Measurements from ENCODE around the gene AHRR. TPM values are rescaled to one million over a fixed set of nuclear protein-coding genes. Genes with fewer than 3 reads are reported as not detected.

AHRR gene
- polyA plus RNA-seq, 3 donors = 0.15 TPM; not detected in 1

DNA sequence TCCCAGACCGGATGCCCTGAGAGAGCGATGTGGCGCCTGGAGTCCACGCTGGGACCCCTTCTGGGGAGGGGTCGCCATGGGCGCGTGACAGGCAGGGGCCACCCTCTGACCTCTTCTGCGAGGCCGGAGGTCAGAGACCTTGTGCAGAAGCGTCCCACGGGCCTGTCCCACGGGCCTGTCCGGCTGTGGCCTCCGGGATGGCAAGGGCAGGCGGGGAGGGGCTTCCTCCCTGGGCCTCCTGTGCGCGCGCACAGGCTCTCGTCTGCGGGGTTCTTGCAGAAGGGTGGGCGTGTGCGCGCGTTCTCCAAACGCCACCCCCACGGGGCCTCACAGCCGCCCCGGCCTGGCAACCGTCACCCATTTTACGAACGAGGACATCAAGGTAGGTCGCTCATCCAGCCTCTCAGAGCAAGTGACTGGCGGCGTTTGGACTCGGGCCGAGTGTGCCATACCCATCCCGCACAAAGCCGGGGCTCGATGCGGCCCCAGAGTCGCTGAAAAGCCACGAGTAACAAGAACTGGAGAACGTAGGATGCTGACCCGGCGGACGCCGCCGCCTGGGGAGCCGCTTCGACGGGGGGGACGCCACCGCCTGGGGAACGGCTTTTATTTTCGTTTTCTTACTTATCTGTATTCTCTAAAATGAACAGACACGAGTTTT lies 897 bp downstream of the AHRR start:
- Mint-ChIP-seq H3K4me1 (peaks cover 5% of the 10 kb centered on the region), H3K36me3 (no peaks in the 10 kb centered on the region), H3K4me3 (peak overlapping the region; percentile 37 to 82), H3K27ac (no peak overlapping the region), H3K27me3 (ENCODE audit: low read depth in 3 of 3) (peaks cover 54 to 68% (median 63%) of the 10 kb centered on the region in 3 donors), H3K9me3 (peaks cover 0 to 10% (median 6%) of the 10 kb centered on the region in 7 donors)
- DNase-seq = no peak
- Histone ChIP-seq H2AFZ (ENCODE audit: insufficient read depth, low read depth, low read length, poor library complexity, severe bottlenecking) (no peak overlapping the region), H3K4me1 (ENCODE audit: control insufficient read depth in 1 of 2, insufficient read depth in 2 of 2, low read length in 2 of 2) (peaks cover 2 to 10% of the 10 kb centered on the region in 2 donors), H3K4me3 (replicated peaks in 1 of 3; ENCODE audit: low read depth in 2 of 3, low read length in 3 of 3) (peak overlapping the region in 1 of 3 experiments; percentile 40), H3K27me3 (ENCODE audit: control insufficient read depth in 2 of 2, insufficient read depth in 2 of 2, low read length in 2 of 2) (peaks cover 10 to 61% of the 10 kb centered on the region in 2 donors), H3K27ac (ENCODE audit: low read depth in 1 of 2, low read length in 2 of 2) (no peak overlapping the region), H3K36me3 (replicated peaks in 1 of 2; ENCODE audit: control insufficient read depth in 1 of 2, insufficient read depth in 2 of 2, low read length in 2 of 2) (no peaks in the 10 kb centered on the region), H3K4me2 (replicated peaks; ENCODE audit: extremely low read depth, low read length, poor library complexity, severe bottlenecking) (peak overlapping the region; percentile 49), H3K79me2 (ENCODE audit: insufficient read depth, low read length) (no peaks in the 10 kb centered on the region), H3K9me3 (replicated peaks in 1 of 2; ENCODE audit: control insufficient read depth in 1 of 2, insufficient read depth in 1 of 2, low read length in 2 of 2) (peaks cover 0 to 5% of the 10 kb centered on the region in 2 donors), H4K20me1 (ENCODE audit: insufficient read depth, low read length) (no peaks in the 10 kb centered on the region), H3K9ac (ENCODE audit: insufficient read depth, low read length, poor library complexity, severe bottlenecking) (no peak overlapping the region)
- 37% methylated on average over 52 of the region's 56 CpGs for WGBS (ENCODE audit: insufficient coverage)
- TF ChIP-seq, protein P1, sequence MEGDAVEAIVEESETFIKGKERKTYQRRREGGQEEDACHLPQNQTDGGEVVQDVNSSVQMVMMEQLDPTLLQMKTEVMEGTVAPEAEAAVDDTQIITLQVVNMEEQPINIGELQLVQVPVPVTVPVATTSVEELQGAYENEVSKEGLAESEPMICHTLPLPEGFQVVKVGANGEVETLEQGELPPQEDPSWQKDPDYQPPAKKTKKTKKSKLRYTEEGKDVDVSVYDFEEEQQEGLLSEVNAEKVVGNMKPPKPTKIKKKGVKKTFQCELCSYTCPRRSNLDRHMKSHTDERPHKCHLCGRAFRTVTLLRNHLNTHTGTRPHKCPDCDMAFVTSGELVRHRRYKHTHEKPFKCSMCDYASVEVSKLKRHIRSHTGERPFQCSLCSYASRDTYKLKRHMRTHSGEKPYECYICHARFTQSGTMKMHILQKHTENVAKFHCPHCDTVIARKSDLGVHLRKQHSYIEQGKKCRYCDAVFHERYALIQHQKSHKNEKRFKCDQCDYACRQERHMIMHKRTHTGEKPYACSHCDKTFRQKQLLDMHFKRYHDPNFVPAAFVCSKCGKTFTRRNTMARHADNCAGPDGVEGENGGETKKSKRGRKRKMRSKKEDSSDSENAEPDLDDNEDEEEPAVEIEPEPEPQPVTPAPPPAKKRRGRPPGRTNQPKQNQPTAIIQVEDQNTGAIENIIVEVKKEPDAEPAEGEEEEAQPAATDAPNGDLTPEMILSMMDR (IDR thresholded peaks at IDR 0.05) = no peak
- intact Hi-C loops (cut with micrococcal nuclease) = no loop called here

DNA sequence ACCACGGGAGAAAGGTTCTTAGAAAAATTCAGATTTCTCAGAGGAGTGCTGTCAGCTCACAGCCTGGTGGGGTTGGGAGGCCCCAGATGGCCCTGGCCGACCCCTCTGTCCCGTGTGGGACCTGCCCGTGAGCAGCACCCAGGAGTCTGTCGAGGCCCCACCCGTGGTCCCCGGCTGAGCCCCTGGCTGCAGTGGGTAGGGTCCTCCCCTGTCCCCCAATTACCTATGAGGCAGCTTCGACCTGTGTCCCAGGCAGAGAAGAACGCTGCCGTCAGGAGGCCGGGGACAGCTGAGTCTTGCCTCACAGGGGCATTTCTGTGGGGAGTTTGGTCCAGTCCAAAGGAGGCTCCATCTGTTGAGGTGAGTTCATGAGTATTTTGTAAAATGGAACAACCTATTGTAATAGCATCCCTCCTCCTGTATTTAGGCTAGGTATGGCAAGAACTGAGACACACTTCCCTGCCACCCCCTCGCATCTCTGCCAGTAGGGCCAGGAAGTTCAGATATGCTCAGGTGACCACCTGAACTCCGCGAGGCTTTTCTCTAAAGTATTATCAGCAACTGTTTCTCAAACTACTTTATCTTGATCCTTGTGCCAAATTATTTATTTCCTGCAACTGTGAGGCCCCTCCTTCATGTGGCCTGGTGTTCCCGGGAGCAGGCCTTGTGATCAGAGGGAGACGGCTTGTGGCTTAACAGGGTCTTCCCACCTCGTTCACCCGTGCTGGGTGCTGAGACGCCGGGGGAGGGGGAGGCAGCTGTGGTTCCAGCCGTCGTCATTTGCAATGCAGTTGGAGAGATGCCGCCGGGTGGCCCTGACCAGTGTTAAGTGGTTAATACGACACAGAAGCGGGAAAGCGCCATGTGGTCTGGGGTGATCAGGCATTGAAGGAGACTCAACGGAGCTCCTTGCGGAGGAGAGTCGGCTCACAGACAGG lies 1.7 kb downstream of the AHRR start:
- Histone ChIP-seq H3K4me2 (replicated peaks; ENCODE audit: extremely low read depth, low read length, poor library complexity, severe bottlenecking) (no peak overlapping the region), H2AFZ (ENCODE audit: insufficient read depth, low read depth, low read length, poor library complexity, severe bottlenecking) (no peak overlapping the region), H4K20me1 (ENCODE audit: insufficient read depth, low read length) (no peaks in the 10 kb centered on the region), H3K27ac (ENCODE audit: low read depth in 1 of 2, low read length in 2 of 2) (no peak overlapping the region), H3K79me2 (ENCODE audit: insufficient read depth, low read length) (no peaks in the 10 kb centered on the region), H3K27me3 (ENCODE audit: control insufficient read depth in 2 of 2, insufficient read depth in 2 of 2, low read length in 2 of 2) (peaks cover 10 to 61% of the 10 kb centered on the region in 2 donors), H3K9ac (ENCODE audit: insufficient read depth, low read length, poor library complexity, severe bottlenecking) (no peak overlapping the region), H3K4me1 (ENCODE audit: control insufficient read depth in 1 of 2, insufficient read depth in 2 of 2, low read length in 2 of 2) (peaks cover 2 to 10% of the 10 kb centered on the region in 2 donors), H3K36me3 (replicated peaks in 1 of 2; ENCODE audit: control insufficient read depth in 1 of 2, insufficient read depth in 2 of 2, low read length in 2 of 2) (no peaks in the 10 kb centered on the region), H3K9me3 (replicated peaks in 1 of 2; ENCODE audit: control insufficient read depth in 1 of 2, insufficient read depth in 1 of 2, low read length in 2 of 2) (peaks cover 0 to 5% of the 10 kb centered on the region in 2 donors), H3K4me3 (replicated peaks in 1 of 3; ENCODE audit: low read depth in 2 of 3, low read length in 3 of 3) (no peak overlapping the region)
- Mint-ChIP-seq H3K27ac (no peak overlapping the region), H3K27me3 (ENCODE audit: low read depth in 3 of 3) (peaks cover 57 to 68% (median 68%) of the 10 kb centered on the region in 3 donors), H3K9me3 (peaks cover 0 to 10% (median 6%) of the 10 kb centered on the region in 7 donors), H3K4me3 (peak overlapping the region in 1 of 2 donors; percentile 82), H3K4me1 (peaks cover 5% of the 10 kb centered on the region), H3K36me3 (no peaks in the 10 kb centered on the region)
- DNase-seq = no peak
- whole genome bisulfite sequencing (ENCODE audit: insufficient coverage) = 75% methylated on average over 22 of the region's 30 CpGs
- intact Hi-C loops (cut with micrococcal nuclease) = no loop called here
- TF ChIP-seq, protein P1 (IDR thresholded peaks at IDR 0.05) = no peak
